ENCODE measurements around the gene SORBS1. TPM values are rescaled to one million over a fixed set of nuclear protein-coding genes. Genes with fewer than 3 reads are reported as not detected.

Gene SORBS1
- total and polyA plus RNA-seq, 12 donors, result 140 to 1,253 (median 1,042) TPM

- no peak for ATAC-seq
- 60 to 67% methylated on average over 2 of the region's 2 CpGs for WGBS, 2 donors
Measured at GRCh38 chr10:95285556-95285955, 275.6 kb downstream of the SORBS1 start.

GRCh38 chr10:95284807-95285206, 276.4 kb downstream of the SORBS1 start:
- H3K4me1 ChIP-seq, result peaks cover 12 to 100% (median 82%) of the 10 kb centered on the region in 9 donors
- no peak for ATAC-seq
- TF ChIP-seq CTCF (IDR thresholded peaks at IDR 0.05), result no peak
- peaks cover 0 to 6% (median 0%) of the 10 kb centered on the region in 9 donors for H3K36me3 ChIP-seq
- no peak overlapping the region for H3K4me3 ChIP-seq
- intact Hi-C loops (cut with DNase I), result loop anchor here in 3 of 10 donors (5.0 kb wide), 3 partner anchors 33 to 52 kb away; no protein-coding TSS in a partner anchor
- DNase-seq, result no peak
- peak overlapping the region in 7 of 10 donors; percentile 21 to 98 (median 95) for H3K27ac ChIP-seq
- no peaks in the 10 kb centered on the region for H3K9me3 ChIP-seq
- WGBS, 2 donors, result 78 to 87% methylated on average over 3 of the region's 3 CpGs
- H3K27me3 ChIP-seq, result peaks cover 0 to 7% (median 0%) of the 10 kb centered on the region in 7 donors

More at GRCh38 chr10:95285556-95285955, 275.6 kb downstream of the SORBS1 start:
- TF ChIP-seq CTCF (IDR thresholded peaks at IDR 0.05), result no peak
- peaks cover 0 to 6% (median 0%) of the 10 kb centered on the region in 9 donors for H3K36me3 ChIP-seq
- peak overlapping the region in 5 of 10 donors; percentile 95 to 98 (median 97) for H3K27ac ChIP-seq
- intact Hi-C loops (cut with DNase I), result loop anchor here in 3 of 10 donors (5.0 kb wide), 3 partner anchors 33 to 52 kb away; no protein-coding TSS in a partner anchor
- peaks cover 12 to 95% (median 75%) of the 10 kb centered on the region in 9 donors for H3K4me1 ChIP-seq
- H3K27me3 ChIP-seq, result peaks cover 0 to 14% (median 0%) of the 10 kb centered on the region in 7 donors
- H3K4me3 ChIP-seq, result no peak overlapping the region
- DNase-seq, result no peak
- no peaks in the 10 kb centered on the region for H3K9me3 ChIP-seq

- no peak for ATAC-seq
- no peak for TF ChIP-seq CTCF (IDR thresholded peaks at IDR 0.05)
- H3K27ac ChIP-seq, result peak overlapping the region in 1 of 10 donors; percentile 86
- no peaks in the 10 kb centered on the region for H3K9me3 ChIP-seq
- DNase-seq, result no peak
- H3K4me3 ChIP-seq, result no peak overlapping the region
- no peaks in the 10 kb centered on the region for H3K27me3 ChIP-seq
- H3K4me1 ChIP-seq, result peaks cover 12 to 100% (median 81%) of the 10 kb centered on the region in 9 donors
- 77 to 86% methylated on average over 3 of the region's 3 CpGs for WGBS, 2 donors
- H3K36me3 ChIP-seq, result peaks cover 0 to 6% (median 0%) of the 10 kb centered on the region in 9 donors
- intact Hi-C loops (cut with DNase I), result no loop called here
Measured at GRCh38 chr10:95282107-95282506, 279.1 kb downstream of the SORBS1 start.

- TF ChIP-seq CTCF (IDR thresholded peaks at IDR 0.05), result no peak
- ATAC-seq (no peak), DNase-seq (no peak)
- WGBS, 2 donors, result 89 to 97% methylated on average over 2 of the region's 2 CpGs
- no peaks in the 10 kb centered on the region for H3K27me3 ChIP-seq
- intact Hi-C loops (cut with DNase I), result no loop called here
- peak overlapping the region in 2 of 10 donors; percentile 50 to 86 for H3K27ac ChIP-seq
- H3K4me1 ChIP-seq, result peaks cover 9 to 100% (median 81%) of the 10 kb centered on the region in 9 donors
- peaks cover 0 to 6% (median 0%) of the 10 kb centered on the region in 9 donors for H3K36me3 ChIP-seq
- H3K9me3 ChIP-seq, result no peaks in the 10 kb centered on the region
- no peak overlapping the region for H3K4me3 ChIP-seq
Measured at GRCh38 chr10:95281206-95281605, 280.0 kb downstream of the SORBS1 start.
